ENCODE results near the gene ALDOC.

- TF ChIP-seq CTCF (IDR thresholded peaks at IDR 0.05) (no peak), POLR2AphosphoS5 (IDR thresholded peaks at IDR 0.05) (no peak), EP300 (IDR thresholded peaks at IDR 0.05) (no peak)
Measured at GRCh38 chr17:28592260-28592659, 15.6 kb upstream of the ALDOC start.

All from sigmoid colon (tissue), 4 donors.